DMS153 treated with DMSO at 0.1 percent for 48 hours (cell line): ENCODE data around the gene KLRB1.
"Not testable (repeated sequence)": the region's sequence is repeated elsewhere in the genome, so short reads cannot be mapped to it uniquely, and the experiment has no call there.

Experiments
- DNase-seq: peaks from one replicate; lab custom pipeline; 2025; ENCODE audit not compliant: unreplicated experiment; lab: John Stamatoyannopoulos, UW

Gene KLRB1

GRCh38 chr12:9545489-9545888 is 62.2 kb downstream of the KLRB1 start:
- not testable (repeated sequence) for DNase-seq
